HUDEP-2 (cell line): ENCODE measurements around the gene CLTA.
"Not testable (repeated sequence)": the region's sequence is repeated elsewhere in the genome, so short reads cannot be mapped to it uniquely, and the experiment has no call there.

Experiments used
- DNase-seq, 76 experiments: peaks; one replicate each; lab custom pipeline; 2025; ENCODE audit not compliant: unreplicated experiment in 76 of 76; lab: John Stamatoyannopoulos, UW

The CLTA gene

GRCh38 chr9:36221667-36222066 is 30.9 kb downstream of the CLTA start:
- no peak for DNase-seq

- DNase-seq: no peak
Observed at GRCh38 chr9:36222449-36222848, 31.7 kb downstream of the CLTA start.

GRCh38 chr9:36237230-36237629 is 46.5 kb downstream of the CLTA start:
- DNase-seq: no peak

GRCh38 chr9:36239205-36239604 is 48.5 kb downstream of the CLTA start:
- not testable (repeated sequence) for DNase-seq

DNA sequence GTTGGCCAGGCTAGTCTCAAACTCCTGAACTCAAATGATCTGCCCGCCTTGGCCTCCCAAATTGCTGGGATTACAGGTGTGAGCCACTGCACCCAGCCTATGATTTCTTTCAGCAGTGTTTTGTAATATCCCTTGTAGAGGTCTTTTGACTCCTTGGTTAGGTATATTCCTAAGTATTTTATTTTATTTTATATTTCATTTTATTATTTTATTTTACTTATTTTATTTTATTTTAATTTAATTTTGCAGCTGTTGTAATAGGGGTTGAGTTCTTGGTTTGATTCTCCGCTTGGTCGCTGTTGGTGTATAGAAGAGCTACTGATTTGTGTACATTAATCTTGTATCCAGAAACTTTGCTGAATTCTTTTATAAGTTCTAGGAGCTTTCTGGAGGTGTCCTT is 49.0 kb downstream of the CLTA start:
- DNase-seq: not testable (repeated sequence)

GRCh38 chr9:36245906-36246305 is 55.2 kb downstream of the CLTA start:
- DNase-seq: no peak

- no peak for DNase-seq
Observed at GRCh38 chr9:36247356-36247755, 56.6 kb downstream of the CLTA start.

DNA sequence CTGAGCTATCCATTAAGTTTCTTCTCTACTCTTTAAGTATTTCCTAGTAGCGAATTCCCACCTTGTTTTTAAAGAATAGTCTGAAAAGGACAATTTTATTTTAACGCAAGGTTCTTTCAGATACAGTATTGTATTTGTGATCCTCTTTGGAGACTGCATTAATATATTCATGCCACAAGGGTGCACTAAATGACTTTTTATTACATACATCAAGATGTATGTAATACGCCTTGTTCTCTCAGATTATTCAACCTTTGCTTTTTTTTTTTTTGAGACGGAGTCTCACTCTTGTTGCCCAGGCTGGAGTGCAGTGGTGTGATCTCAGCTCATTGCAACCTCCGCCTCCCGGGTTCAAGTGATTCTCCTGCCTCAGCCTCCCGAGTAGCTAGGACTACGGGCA is 57.3 kb downstream of the CLTA start:
- DNase-seq: peak in 10 of 76 experiments; percentile 3 to 38 (median 16)

- no peak for DNase-seq
Observed at GRCh38 chr9:36249189-36249588, 58.5 kb downstream of the CLTA start.

DNA sequence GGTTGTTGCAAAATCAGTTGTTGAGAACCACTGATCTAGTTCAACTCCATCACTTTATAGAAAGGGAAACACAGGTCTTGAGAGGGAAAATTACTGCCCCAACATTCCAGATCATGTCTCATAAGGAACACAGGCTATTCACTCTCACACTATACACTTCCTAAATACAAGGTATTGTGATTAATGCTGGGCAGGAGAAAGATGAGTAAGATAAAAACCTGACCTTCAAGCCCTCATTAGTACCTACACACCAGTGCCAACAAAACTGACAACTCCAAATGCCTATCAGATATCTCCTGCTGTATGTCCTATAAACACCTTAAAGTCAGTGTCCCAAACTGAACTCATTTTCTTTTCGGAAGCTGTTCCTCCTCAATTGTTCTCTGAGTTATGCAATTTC is 59.4 kb downstream of the CLTA start:
- DNase-seq: no peak

DNA sequence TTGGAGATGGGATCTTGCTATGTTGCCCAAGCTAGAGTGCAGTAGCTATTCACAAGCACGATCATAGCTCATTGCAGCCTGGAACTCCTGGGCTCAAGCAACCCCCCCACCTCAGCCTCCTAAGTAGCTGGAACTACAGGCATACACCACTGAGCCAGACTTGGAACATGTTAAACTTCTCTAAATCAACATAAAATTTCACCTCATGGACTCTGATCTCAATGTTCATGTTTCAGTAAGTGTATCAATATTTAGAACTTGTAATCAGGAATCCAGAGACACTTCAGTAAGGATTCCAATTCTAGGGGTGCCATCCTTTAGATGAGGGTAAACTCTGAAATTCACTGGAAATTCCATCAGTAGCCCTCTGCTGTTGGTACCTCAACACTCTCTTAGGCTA is 60.7 kb downstream of the CLTA start:
- no peak for DNase-seq

- DNase-seq: peak; percentile 14 to 98 (median 94)
Observed at GRCh38 chr9:36258208-36258995, 67.7 kb downstream of the CLTA start, which contains the start of gene GNE. GNE (minus strand) TSS chr9:36258448; CDS start chr9:36249355, 9,093 bp downstream.

GRCh38 chr9:36258996-36259533 is 68.3 kb downstream of the CLTA start:
- peak in 4 of 76 experiments; percentile 3 to 42 (median 36) for DNase-seq
